ENCODE data around the gene CBFA2T3.

DNA sequence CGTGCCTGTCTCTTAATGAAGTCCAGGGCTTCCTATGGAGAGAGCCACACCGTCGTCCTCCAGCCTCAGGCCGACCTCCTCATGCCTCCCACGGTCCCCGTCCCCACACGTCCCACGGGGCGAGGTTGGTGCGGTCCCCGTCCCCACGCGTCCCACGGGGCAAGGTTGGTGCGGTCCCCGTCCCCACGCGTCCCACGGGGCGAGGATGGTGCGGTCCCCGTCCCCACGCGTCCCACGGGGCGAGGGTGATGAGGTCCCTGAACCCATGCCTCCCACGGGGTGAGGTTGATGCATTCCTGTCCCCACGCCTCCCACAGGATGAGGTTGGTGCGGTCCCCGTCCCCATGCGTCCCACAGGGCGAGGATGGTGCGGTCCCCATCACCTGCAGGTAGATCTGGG, 141.2 kb downstream of the CBFA2T3 start:
- TF ChIP-seq POLR2A (IDR thresholded peaks at IDR 0.05; ENCODE audit: low read length) (no peak), GATA1 (IDR thresholded peaks at IDR 0.05; ENCODE audit: low read depth, low read length) (no peak)

All from erythroblast (primary cell).